ENCODE measurements around the gene EEF1AKMT3.
"Not testable (repeated sequence)": the region's sequence is repeated elsewhere in the genome, so short reads cannot be mapped to it uniquely, and the experiment has no call there.

EEF1AKMT3 gene

DNA sequence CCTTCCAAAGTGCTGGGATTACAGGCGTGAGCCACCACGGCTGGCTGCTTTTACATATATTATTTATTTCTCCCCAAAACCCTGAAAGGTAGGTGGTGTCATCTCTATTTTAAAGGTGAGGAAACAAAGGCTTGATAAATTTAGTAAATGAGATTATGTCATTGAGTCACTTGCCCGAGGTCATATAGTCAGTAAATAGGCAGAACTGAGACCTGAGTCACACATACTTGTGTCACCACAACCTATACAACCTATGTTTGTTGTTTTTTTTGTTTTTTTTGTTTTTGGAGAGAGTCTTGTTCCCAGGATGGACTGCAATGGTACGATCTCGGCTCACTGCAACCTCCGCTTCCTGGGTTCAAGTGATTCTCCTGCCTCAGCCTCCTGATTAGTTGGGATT, 22.9 kb downstream of the EEF1AKMT3 start:
- DNase-seq, result no peak

DNA sequence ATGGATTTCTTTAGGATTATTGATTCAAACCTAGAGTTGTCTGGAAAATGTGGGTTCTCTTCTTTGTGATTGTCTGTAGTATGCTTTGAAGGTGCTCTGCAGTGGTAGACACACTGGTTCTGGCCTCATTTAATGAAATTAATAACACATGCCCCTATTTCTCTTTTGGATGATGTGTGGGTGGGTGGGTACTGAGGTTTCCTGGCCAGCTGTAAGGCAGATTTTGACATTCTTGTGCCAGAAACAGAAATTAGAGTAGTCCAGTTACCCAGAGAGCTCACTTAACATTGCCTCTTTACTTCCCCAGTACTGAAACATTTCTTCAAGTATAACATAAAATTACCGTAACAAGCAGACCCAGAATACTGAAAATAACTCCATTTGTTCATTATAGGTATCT, 24.6 kb downstream of the EEF1AKMT3 start:
- no peak for DNase-seq

DNA sequence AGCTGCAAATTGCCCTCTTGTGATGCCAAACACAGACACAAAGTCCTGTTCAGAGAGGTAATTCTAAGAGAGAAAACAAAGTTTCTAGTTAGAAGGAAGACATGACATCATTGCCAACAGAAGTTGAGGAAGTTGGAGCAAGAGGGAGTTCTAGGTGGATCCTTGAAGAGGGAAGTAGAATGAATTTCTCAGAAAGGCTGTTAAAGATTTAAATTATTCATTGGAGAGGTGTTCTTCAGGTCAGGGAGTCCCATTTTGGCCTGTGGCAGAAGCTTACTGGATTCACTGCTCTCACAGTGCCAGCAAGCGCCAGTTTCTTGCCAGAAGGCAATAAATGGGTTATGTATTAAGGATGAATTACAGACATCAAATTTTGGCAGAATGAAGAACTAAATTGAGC, 25.5 kb downstream of the EEF1AKMT3 start:
- no peak for DNase-seq

DNA sequence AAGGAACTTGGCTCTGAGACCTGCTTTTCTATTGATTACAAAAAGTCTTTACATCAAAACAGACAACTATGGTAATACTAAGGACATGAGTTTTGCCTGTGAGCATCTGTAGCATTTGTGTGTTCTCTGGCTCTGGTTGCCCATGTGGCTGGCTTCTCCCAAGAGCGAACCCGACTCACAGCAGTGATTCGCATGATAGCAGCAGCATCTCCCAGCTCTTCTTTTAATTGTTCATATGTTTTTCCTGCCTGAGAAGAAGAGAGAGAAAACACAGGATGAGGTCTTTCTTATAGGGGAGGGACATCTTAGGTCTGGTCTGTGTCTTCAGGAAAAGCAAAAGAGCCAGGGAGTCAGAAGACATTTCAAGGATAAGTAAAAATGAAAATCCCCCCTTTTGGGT, 28.6 kb downstream of the EEF1AKMT3 start:
- DNase-seq, result no peak

DNA sequence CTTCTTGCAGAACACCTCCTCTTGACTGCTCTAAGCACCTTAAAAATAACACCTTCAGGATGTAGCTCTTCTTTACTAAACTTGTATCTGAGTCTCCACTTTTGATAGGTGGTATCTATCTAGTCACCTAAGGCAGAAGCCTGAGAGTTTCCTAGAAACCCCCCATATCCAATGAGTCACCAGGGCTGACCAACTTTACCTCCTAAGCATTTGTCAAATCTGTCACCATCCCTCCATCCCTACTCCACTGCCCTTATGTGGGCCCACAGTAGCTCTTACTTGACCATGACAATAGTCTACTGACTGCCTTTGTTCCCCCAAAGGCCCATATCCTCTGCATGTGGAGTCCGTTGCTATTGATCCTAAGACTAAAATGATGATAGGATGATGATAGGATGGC, 30.2 kb downstream of the EEF1AKMT3 start:
- no peak for DNase-seq

DNA sequence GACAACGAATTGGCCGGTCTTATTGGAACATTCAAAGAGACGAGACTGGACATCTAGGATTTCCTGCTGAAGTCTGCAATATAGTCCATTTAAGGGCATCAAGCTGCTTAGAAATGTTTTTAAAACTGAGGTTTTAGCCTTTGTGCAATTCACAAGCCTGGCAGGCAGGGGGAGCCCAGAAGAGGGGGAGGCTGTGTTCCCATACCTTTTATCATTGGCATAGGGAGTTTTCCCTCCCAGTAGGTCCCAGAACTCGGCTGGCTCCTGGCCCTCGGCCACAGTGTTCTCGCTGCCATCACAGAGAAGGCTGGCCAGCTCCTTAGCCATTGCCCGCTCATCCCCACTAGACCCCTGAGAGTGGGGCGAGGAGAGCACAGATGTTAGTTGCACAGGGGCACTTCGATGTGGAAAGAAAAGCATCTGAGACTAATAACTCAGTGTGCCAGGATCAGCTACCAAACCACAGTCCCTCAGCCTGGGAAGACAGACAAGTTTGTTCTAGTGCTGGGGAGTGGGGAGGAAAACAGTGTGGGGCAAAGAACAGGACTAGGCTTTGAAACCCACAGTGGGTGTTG, 31.0 kb downstream of the EEF1AKMT3 start:
- DNase-seq, result peak; percentile 38

DNA sequence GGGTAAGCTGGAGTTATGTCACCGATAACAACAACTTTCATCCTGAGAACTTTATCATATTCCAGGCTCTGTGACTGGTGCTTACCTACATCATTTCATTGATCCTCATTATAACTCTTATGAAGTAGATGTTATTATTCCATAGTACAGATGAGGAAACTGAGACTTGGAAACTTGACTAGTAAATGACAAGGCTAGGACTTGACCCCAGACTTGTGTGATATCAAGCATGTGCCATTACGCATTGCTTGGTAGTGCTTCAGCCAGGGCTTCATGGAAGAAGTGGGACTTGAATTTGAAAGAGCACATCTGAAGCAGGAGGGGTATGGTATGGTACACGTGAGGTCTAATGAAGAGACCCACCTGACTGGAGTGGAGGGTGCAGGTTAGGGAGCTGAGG, 34.3 kb downstream of the EEF1AKMT3 start:
- DNase-seq, result no peak

DNA sequence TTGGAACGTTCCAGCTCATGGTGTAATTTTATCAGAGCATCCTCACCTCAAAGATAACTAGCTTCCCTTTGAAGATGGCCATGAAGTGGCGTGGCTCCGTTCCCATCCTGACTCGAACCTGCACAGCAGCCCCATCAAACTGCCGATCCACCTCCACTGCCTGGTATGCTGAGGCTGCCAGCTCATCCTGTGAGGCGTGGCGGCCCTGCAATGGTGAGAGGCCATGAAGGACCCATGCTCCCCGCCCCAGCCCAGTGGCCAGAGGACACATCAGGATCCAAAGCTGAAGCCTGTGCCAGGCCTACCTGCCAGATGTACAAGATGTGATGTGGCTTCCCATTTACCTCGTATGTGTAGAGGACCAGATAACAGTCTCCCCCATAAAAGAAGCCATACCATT, 34.9 kb downstream of the EEF1AKMT3 start:
- DNase-seq, result no peak

DNA sequence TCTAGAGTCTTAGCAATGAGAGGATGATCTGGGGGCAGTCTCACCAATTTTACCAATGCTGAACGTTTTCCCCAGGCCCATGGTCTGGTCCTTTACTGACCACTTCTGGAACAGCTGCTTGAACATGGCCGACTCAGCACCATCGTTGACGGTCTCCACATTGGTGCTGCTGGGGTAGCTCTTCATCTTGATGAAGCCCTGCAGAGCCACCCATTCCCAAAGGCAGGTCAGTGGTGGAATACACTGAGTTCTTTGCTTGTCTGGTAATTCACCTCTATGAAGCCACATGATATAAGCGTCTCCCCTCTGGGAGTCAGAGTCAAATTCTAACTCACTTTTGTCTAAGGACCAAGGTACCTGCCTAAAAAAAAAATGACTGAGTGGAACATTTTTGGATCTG, 35.9 kb downstream of the EEF1AKMT3 start:
- no peak for DNase-seq

DNA sequence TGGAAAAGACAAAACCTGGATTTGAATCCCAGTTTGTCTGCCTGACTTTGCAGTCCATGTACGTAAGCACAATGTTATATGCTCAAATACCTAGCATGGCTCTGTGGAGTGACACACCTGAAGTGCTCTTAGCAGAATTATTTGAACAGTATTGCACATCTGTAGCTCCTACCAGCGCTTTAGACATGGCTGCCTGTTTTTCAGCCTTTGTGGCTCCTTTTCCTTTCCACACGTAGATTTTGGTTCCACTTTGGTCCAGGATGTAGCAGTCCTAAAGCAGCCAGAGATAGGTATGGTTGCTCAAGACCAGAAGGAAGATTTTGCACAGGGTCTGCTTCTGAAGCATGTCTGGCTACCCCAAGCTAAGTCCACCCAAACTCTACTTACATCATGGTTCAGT, 37.0 kb downstream of the EEF1AKMT3 start:
- DNase-seq, result no peak

DNA sequence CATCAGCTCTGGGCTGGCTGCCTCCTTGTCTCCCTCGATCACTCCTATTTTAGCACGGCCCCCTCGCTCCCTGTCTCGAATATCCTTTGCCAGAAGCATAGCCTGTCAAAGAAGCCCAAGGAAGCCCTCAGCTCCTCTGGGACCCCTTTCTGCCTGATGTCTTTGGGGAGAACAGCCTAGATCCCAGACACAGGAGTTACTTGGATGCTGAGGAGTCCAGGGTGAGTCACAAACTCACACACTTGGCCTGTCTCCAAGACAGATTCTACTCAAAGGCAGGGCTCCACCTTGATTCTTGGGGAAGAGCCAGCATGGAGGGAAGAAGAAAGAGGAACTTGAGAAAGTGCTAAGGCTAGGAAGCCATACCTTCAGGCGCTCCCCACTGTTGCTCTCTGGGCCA, 38.0 kb downstream of the EEF1AKMT3 start:
- no peak for DNase-seq

DNA sequence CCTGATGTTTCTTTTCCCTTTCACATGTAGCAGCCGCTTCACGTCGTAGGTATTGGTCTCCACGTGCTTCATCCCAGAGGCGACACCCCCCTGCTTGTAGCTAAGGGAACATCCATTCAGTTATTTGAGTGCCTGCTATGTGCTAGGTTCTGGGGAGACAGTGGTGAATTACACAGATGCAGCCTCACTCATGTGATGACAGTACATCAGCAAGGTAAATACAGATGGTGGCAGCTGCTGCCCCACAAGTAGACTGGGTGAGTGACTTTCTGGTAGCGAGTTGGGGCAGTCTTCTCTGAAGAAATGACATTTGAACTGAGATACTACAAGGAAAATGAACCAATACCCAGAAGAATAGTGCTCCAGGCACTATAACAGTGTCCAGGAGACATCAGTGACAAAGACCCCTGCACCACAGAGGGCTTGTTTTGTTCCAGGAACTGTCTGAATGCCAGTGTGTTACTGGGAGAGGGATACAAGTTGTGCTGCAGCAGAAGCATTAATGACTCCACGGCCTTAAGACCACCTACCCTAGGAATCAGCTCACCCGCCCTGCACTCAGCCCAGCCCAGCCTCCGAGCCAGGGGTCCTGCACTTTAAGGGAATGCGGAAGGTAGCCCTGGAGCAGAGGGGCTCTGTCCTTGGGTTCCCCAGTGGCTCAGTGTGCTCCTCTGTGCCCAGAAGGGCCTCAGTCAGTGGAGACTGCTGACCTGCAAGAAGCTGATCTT, 38.8 kb downstream of the EEF1AKMT3 start:
- DNase-seq, result no peak

DNA sequence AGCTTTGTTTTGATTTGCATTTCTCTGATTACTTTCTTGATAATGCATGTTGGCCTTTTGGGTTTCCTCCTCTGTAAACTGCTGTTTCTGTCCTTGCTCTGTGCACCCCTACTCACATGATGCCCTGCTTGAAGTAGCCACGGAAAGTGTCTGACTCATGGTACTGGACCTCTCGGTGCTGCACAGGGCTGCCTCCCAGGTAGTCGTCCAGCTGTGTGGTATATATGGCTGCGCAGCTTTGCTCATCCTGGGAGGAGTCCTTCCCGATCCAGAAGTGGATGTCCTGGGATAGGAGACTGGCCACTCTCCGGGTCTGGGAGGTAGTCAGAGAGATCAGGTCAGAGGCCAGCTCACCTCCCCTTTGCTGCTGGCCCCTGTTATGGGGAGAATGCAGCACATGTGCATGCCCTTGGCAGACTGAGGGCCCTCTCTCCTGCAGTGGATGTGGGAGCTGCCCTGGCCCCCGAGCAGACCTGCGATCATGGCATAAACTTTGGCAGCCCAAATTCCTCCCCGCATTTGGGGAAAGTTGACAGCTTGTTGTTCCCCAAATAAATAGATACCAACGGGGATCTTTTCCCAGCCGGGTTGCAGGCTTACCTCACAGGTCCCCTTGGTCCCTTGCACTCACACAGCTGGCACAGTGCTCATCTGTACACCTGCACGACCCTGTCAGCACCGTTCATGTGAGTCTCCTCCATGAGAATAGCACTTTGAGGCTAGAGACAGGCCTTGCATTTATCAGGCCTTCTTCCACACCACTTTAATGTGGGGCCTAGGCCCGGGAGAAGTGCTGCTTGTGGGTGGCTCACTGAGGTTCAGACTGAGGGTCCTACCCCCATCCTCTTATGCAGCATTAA, 40.9 kb downstream of the EEF1AKMT3 start:
- no peak for DNase-seq

DNA sequence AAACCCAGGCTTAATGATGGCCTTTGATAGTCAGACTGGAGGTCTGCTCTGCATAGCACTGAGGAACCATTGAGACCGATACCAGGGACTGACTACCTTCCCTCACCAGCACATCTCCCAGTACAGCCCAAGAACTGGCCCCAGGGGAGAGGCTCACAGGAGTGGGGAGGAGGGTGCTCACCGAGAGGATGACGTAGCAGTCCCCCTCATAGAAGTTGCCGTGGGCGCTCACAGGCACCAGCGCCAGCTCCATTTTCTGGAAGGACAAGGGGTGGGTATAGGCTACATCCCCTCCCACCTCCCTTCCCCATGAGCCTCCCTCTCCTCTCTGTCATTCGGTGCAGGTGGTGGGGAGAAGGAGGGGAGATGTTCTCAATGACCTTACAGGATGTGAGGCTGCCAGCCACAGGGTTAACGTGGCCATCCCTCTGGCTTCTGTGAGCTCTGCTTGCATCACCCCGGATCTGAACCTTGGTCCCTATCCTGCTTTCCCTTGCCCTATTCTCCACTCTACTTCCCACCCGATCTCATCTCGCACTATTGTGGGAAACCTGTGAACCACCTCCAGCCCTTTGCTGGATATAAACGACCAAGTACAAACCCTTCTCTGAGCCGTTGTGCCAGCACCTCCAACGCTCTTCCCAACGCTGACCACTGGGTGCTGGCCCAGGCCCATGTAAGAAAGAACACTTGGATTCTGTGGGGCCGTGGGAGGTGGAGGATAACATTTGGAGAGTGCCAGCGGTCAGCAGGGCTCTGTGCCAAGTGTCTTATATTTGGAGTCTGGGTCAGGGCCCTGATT, 41.8 kb downstream of the EEF1AKMT3 start:
- no peak for DNase-seq

DNA sequence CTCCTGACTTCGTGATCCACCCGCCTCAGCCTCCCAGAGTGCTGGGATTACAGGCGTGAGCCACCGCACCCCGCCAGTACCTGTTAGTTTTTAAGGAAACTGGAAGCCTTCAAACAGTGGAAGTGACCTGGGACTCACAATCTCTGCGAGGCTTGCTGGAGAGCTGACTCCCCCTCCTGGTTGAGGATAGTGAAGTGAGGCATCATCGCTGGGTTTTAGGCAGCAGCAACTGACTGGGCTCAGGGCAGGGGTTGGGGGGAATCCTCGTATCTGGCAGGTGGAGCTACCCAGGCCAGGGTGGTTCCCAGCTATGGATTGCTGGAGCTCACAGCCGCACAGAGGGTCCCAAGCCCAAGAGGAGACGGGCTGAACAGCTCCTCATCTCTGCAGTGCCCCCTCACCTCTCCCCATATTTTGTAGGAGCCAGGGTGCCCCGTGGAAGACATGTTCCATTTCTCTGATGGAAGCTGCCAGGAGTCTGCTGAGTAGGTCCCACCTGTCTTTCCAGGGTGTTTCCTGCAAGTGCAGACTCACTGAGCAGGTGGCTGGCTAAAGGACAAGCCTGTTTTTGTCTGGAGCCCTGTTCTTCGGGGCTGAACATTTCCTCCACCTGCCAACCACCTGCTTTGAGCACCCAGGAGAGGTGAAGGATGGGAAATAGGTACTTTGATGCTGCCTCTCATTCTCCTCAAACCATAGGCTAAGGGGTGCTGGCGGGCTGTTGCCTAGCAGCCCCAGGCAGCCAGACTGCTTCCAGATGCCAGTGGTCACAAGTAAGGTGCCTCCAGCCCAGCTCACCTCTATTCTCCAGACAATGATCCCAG, 43.0 kb downstream of the EEF1AKMT3 start:
- DNase-seq, result no peak

DNA sequence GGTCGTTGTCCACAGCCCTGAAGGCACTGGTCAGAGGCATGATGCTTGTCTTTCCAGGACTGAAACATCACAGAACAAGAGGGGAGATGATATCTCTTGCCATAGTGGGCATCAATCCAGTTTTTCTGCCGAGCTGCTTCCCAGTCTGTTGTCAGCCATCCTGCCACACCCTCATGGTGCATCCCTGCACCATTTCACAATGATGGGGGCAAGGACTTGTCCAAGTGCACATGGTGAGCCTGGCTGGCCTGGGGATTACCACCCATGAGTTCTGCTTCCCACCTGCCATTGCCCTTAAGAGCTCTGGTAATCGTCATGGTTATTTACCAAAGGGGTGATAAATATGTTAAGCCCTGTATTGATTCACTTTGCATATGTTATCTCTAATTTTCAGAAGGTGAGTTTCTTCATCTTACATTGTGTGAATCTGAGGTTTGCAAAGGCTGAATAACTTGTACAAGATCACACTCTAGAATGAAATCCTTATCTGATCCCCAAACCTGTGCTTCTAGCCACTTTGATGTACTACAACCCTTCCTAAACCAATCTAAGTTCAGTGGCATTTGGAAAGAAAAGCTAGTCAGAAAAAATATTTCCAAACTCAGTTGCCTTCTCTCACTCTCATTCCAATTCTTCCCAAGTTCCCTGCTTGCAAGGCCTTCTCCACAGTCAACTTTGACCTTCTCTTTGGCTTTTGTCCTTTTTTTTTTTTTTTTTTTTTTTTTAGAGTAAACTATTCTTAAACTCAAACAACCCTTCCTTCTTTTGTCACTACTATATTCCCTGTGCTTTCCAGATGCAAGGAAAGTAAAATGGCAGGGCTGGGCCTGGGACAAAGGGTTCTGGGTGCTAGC, 43.8 kb downstream of the EEF1AKMT3 start:
- DNase-seq, result no peak

DNA sequence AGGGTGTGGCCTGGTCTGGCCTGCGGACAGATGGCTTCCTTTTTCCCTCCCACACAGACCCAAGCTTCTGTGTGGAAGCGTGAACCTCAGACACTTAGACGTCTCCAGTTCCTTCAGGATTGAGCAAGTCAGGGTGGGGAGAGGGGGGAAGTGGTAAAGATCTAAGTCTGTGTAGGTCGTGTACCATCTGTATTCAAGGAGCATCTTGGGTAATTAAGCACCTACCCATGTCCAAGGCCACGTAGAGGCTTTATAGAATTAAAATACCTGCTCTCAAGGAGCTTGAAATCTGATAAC, 44.4 kb downstream of the EEF1AKMT3 start:
- DNase-seq, result no peak

DNA sequence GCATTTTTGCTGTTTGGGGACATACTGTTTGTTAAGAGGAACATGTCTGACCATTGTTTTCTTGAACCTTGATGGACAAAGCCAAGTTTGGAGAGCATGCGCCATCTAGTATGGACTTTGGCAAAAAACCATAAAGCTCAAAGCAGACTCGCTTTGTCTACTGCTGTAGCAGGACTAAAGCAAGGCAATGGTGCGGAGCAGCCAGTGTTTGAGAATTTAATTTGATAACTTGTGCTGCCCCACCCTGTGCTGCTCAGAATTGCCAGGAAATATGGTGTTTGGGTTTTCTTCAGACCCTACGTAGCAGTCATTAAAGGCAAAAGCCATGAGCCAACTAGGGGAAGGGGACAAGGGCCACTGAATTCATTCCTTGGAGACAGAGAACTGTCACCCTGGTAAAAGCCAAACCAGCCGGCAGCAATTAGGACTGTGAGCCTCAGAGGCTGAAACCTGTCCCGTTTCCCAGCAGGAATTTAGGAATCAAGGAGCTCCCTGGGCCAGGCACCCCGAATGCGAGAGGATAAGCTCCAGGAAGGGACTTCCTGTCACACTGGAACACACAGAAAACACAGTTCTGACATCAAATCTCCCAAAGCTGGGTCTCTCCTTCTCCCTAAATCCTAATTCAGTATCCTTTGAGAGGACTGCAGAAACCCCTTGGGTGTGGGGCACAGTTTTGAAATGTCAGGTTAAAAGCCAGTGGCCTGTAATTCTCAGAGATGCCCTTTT, 45.0 kb downstream of the EEF1AKMT3 start:
- no peak for DNase-seq

DNA sequence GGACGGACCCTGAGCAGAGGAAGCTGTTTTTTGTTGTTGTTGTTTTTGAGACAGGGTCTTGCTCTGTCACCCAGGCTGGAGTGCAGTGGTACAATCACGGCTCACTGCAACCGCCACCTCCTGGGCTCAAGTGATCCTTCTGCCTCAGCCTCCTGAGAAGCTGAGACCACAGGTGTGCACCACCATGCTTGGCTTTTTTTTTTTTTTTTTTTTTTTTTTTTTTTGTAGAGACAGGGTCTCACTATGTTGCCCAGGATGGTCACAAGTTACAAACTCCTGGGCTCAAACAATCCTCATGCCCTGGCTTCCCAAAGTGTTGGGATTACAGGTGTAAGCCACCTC, 45.5 kb downstream of the EEF1AKMT3 start:
- not testable (repeated sequence) for DNase-seq

DNA sequence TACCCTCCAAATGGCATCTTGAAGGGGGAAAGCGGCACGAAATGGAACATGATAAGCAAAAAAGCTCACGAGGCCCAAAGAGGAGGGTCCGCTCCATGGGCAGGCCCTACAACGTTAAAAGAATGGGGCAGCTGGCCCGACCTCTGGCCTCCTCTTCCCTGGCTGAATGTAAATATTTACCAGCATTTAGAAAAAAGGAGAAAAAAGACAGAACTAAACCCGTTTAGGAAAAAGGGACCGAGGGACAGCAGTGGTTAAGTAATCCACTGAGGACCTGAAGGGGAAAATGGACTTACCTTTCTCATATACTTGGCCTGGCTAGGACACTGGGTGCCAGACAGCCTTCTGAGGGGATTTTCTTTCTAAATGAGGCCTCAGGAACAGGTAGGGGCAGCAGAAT, 47.7 kb downstream of the EEF1AKMT3 start:
- DNase-seq, result not testable (repeated sequence)

DNA sequence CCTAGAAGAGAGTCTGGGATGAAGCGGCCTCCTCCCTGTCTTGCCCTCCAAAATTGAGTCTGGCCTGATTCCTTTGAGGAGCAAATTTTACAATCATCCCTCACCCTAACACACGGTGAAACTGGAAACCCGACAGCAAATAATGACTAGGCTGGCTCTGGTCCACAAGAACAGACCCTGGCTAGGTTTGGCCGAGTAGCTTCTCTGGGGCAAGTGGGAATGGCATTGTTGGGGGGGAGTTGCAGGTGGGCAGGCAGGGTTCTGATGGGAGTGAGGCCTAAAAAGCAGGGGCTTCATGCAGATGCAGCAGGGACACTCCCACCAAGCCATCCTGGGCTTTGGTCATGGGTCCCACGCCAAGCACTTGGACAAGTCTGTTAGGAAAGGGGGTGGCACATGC, 48.6 kb downstream of the EEF1AKMT3 start:
- not testable (repeated sequence) for DNase-seq
